ENCODE data around the gene PTPN13.
"Not testable (repeated sequence)": the region's sequence is repeated elsewhere in the genome, so short reads cannot be mapped to it uniquely, and the experiment has no call there.

PTPN13 gene

GRCh38 chr4:86653237-86653865 is 59.2 kb downstream of the PTPN13 start:
- DNase-seq, result no peak

- DNase-seq, result not testable (repeated sequence)
Measured at GRCh38 chr4:86656781-86657180, 62.7 kb downstream of the PTPN13 start.

- no peak for DNase-seq
Measured at GRCh38 chr4:86657382-86657781, 63.3 kb downstream of the PTPN13 start.

GRCh38 chr4:86657910-86658309 is 63.8 kb downstream of the PTPN13 start:
- no peak for DNase-seq

- no peak for DNase-seq
Measured at GRCh38 chr4:86660401-86660800, 66.3 kb downstream of the PTPN13 start.

GRCh38 chr4:86661006-86661405 is 66.9 kb downstream of the PTPN13 start:
- no peak for DNase-seq

- no peak for DNase-seq
Measured at GRCh38 chr4:86661418-86661817, 67.3 kb downstream of the PTPN13 start.

- peak; percentile 87 for DNase-seq
Measured at GRCh38 chr4:86664959-86665358, 70.8 kb downstream of the PTPN13 start.

GRCh38 chr4:86670298-86670697 is 76.2 kb downstream of the PTPN13 start:
- DNase-seq, result no peak

- peak; percentile 80 for DNase-seq
Measured at GRCh38 chr4:86670756-86671155, 76.6 kb downstream of the PTPN13 start.

GRCh38 chr4:86675548-86675947 is 81.4 kb downstream of the PTPN13 start:
- no peak for DNase-seq

GRCh38 chr4:86678796-86679195 is 84.7 kb downstream of the PTPN13 start:
- DNase-seq, result no peak

GRCh38 chr4:86679441-86679840 is 85.3 kb downstream of the PTPN13 start:
- DNase-seq, result no peak

- DNase-seq, result no peak
Measured at GRCh38 chr4:86683167-86683566, 89.1 kb downstream of the PTPN13 start.

- DNase-seq, result no peak
Measured at GRCh38 chr4:86683983-86684382, 89.9 kb downstream of the PTPN13 start.

- peak; percentile 45 for DNase-seq
Measured at GRCh38 chr4:86685401-86685800, 91.3 kb downstream of the PTPN13 start.

GRCh38 chr4:86686741-86687140 is 92.6 kb downstream of the PTPN13 start:
- DNase-seq, result no peak

- no peak for DNase-seq
Measured at GRCh38 chr4:86688026-86688425, 93.9 kb downstream of the PTPN13 start.

GRCh38 chr4:86704601-86705000 is 110.5 kb downstream of the PTPN13 start:
- no peak for DNase-seq

GRCh38 chr4:86706923-86707597 is 112.9 kb downstream of the PTPN13 start:
- DNase-seq, result no peak

- DNase-seq, result no peak
Measured at GRCh38 chr4:86717651-86718050, 123.5 kb downstream of the PTPN13 start.

- no peak for DNase-seq
Measured at GRCh38 chr4:86718152-86718551, 124.0 kb downstream of the PTPN13 start.

- not testable (repeated sequence) for DNase-seq
Measured at GRCh38 chr4:86719149-86719548, 125.0 kb downstream of the PTPN13 start.

GRCh38 chr4:86720508-86721068 is 126.5 kb downstream of the PTPN13 start:
- peak; percentile 58 for DNase-seq

Data from fibroblast of skin of right quadriceps (primary cell).